Measurements from ENCODE around the gene ZIC4. TPM values are rescaled to one million over a fixed set of nuclear protein-coding genes. Genes with fewer than 3 reads are reported as not detected.

Gene ZIC4
- total RNA-seq, 2 donors from 2014 or later, result not detected

DNA sequence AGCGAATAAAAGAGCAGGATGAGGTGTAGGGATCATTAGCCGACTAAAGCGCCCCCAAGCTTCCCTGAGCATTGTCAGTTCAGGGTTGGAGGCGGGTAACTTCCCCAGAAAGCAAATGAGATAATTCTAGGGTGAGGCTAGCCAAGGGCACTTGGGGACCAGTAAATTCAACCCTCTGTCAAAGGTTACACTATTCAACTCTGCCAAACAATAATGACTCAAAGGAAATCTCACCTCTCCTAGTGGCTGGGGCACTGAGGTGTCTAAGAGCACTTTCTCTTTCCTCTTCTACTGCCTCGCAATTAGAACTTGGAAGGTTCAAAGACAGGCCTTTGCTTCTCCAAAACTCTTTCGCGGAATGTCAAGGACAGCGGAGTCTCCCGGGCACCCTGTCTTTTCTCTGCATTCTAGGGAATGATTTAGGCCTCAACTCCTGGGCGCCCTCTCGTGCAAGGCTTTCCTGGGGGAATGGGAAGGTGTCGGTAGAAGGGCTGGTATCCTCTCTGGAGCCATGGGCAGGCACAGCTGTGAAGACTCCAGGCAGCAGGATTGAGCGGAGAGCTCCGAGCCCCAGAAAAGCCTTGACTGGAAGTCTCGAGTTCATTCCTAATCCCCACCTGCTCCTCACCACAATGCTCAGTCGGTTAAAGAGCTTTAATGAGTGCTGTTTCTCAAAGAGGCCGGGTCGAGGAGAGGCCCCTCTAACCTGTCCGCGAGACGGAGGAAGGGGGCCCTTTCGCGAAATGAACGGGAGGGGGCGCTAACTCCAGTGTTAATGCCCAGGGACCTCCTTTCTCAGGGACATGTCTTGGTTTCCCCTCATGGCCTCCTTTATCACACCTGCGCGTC is 21.9 kb downstream of the ZIC4 start:
- H3K27me3 ChIP-seq, result peaks cover 76% of the 10 kb centered on the region
- H3K9me3 ChIP-seq, result no peaks in the 10 kb centered on the region
- H3K27ac ChIP-seq, result no peak overlapping the region
- TF ChIP-seq, protein P1, sequence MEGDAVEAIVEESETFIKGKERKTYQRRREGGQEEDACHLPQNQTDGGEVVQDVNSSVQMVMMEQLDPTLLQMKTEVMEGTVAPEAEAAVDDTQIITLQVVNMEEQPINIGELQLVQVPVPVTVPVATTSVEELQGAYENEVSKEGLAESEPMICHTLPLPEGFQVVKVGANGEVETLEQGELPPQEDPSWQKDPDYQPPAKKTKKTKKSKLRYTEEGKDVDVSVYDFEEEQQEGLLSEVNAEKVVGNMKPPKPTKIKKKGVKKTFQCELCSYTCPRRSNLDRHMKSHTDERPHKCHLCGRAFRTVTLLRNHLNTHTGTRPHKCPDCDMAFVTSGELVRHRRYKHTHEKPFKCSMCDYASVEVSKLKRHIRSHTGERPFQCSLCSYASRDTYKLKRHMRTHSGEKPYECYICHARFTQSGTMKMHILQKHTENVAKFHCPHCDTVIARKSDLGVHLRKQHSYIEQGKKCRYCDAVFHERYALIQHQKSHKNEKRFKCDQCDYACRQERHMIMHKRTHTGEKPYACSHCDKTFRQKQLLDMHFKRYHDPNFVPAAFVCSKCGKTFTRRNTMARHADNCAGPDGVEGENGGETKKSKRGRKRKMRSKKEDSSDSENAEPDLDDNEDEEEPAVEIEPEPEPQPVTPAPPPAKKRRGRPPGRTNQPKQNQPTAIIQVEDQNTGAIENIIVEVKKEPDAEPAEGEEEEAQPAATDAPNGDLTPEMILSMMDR (IDR thresholded peaks at IDR 0.05), result no peak
- H3K36me3 ChIP-seq, result no peaks in the 10 kb centered on the region
- no peak overlapping the region for H3K9ac ChIP-seq (ENCODE audit: low read depth in 2 of 2, low read length in 2 of 2)
- no peak overlapping the region for H3K4me3 ChIP-seq
- no peak for DNase-seq
- intact Hi-C loops (cut with DNase I), result loop anchor here (5.0 kb wide), 1 partner anchor 693 kb away; no protein-coding TSS in a partner anchor
- H3K4me1 ChIP-seq, result no peaks in the 10 kb centered on the region

DNA sequence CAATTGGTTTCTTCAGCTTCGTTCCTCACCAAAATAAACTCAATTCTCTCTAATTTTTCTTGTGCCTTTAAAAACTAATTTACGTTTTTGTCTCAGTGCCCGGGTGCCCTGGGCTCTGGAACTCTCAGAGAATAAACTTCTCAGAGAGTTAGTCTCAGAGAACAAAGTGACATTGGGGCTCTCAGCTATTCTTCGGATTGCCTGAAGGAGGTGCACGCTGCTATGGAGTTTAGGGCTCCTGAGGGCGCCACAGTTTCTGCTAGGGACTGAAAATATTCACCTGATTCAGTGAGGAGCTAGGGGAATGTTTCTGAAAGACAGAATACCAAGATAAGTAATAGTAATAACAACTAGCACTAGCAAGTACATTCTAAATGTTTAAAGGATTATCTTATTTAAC is 22.7 kb downstream of the ZIC4 start:
- peaks cover 68% of the 10 kb centered on the region for H3K27me3 ChIP-seq
- intact Hi-C loops (cut with DNase I), result loop anchor here (5.0 kb wide), 1 partner anchor 694 kb away; no protein-coding TSS in a partner anchor
- no peak overlapping the region for H3K4me3 ChIP-seq
- no peak for DNase-seq
- H3K4me1 ChIP-seq, result no peaks in the 10 kb centered on the region
- H3K9ac ChIP-seq (ENCODE audit: low read depth in 2 of 2, low read length in 2 of 2), result no peak overlapping the region
- TF ChIP-seq, protein P1 (IDR thresholded peaks at IDR 0.05), result no peak
- no peaks in the 10 kb centered on the region for H3K9me3 ChIP-seq
- H3K36me3 ChIP-seq, result no peaks in the 10 kb centered on the region
- no peak overlapping the region for H3K27ac ChIP-seq

DNA sequence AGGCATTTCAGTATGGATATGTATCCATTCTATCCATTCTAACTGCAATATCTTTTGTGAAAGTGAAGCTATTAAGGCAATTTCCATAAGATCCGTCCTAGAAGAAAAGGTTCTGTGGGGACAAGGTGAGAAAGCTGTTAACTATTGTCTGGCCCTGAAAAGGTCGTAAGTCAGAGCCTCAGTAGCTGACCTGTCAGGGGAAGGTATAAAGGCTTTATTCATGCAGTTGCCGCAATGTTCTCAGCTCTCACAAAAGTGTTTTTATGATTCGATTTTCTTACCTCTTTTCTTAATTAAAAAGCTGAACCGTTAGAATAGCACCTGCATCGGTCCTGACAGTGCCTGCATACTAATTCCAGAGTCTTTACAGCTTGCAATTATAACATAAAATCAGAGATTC is 24.7 kb downstream of the ZIC4 start:
- H3K27me3 ChIP-seq, result peaks cover 65% of the 10 kb centered on the region
- H3K36me3 ChIP-seq, result no peaks in the 10 kb centered on the region
- H3K4me3 ChIP-seq, result no peak overlapping the region
- H3K9me3 ChIP-seq, result no peaks in the 10 kb centered on the region
- no peak for DNase-seq
- intact Hi-C loops (cut with DNase I), result loop anchor here (5.0 kb wide), 1 partner anchor 696 kb away; no protein-coding TSS in a partner anchor
- H3K9ac ChIP-seq (ENCODE audit: low read depth in 2 of 2, low read length in 2 of 2), result no peak overlapping the region
- no peaks in the 10 kb centered on the region for H3K4me1 ChIP-seq
- TF ChIP-seq, protein P1 (IDR thresholded peaks at IDR 0.05), result no peak
- no peak overlapping the region for H3K27ac ChIP-seq

- H3K36me3 ChIP-seq, result no peaks in the 10 kb centered on the region
- no peak overlapping the region for H3K4me3 ChIP-seq
- TF ChIP-seq, protein P1 (IDR thresholded peaks at IDR 0.05), result no peak
- H3K4me1 ChIP-seq, result no peaks in the 10 kb centered on the region
- no peak overlapping the region for H3K27ac ChIP-seq
- no peaks in the 10 kb centered on the region for H3K9me3 ChIP-seq
- H3K9ac ChIP-seq (ENCODE audit: low read depth in 2 of 2, low read length in 2 of 2), result no peak overlapping the region
- DNase-seq, result no peak
- H3K27me3 ChIP-seq, result peaks cover 59% of the 10 kb centered on the region
- intact Hi-C loops (cut with DNase I), result loop anchor here (5.0 kb wide), 1 partner anchor 696 kb away; no protein-coding TSS in a partner anchor
Observed at GRCh38 chr3:147380977-147381376, 25.4 kb downstream of the ZIC4 start.

- no peaks in the 10 kb centered on the region for H3K9me3 ChIP-seq
- no peak for DNase-seq
- H3K4me3 ChIP-seq, result no peak overlapping the region
- peaks cover 57% of the 10 kb centered on the region for H3K27me3 ChIP-seq
- no peak overlapping the region for H3K9ac ChIP-seq (ENCODE audit: low read depth in 2 of 2, low read length in 2 of 2)
- no peak overlapping the region for H3K27ac ChIP-seq
- no peaks in the 10 kb centered on the region for H3K4me1 ChIP-seq
- intact Hi-C loops (cut with DNase I), result loop anchor here (5.0 kb wide), 1 partner anchor 697 kb away; no protein-coding TSS in a partner anchor
- no peaks in the 10 kb centered on the region for H3K36me3 ChIP-seq
- TF ChIP-seq, protein P1 (IDR thresholded peaks at IDR 0.05), result no peak
Observed at GRCh38 chr3:147380387-147380951, 25.9 kb downstream of the ZIC4 start.

All from colonic mucosa (tissue), 4 donors.